Measurements from ENCODE around the gene TACSTD2.
"Not testable (repeated sequence)": the region's sequence is repeated elsewhere in the genome, so short reads cannot be mapped to it uniquely, and the experiment has no call there.

TACSTD2 gene

DNA sequence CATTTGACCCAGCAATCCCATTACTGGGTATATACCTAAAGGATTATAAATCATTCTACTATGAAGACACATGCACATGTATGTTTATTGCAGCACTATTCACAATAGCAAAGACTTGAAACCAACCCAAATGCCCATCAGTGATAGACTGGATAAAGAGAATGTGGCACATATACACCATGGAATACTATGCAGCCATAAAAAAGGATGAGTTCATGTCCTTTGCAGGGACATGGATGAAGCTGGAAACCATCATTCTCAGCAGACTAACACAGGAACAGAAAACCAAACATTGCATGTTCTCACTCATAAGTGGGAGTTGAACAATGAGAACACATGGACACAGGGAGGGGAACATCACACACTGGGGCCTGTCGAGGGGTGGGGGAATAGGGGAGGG is 13.3 kb downstream of the TACSTD2 start:
- DNase-seq (ENCODE audit: low read depth): not testable (repeated sequence)

DNA sequence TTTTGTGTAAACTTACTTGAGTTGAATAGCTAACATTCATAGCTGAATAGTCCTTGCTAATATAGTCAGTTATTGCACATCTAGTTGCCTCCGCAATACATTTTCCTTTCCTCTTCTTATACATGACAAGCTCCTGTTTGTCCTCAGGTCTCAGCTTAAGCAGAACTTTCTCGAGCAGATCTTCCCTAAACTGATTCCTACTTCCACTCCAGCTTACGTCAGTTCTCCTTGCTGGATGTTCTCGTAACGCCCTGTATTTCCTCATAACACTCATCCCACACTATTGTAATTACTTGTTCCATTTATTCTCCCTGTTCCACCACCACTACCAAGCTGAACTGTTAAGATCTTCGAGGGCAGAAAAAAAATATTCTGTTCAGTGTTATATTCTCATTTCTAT is 15.4 kb downstream of the TACSTD2 start:
- DNase-seq (ENCODE audit: low read depth): no peak

DNA sequence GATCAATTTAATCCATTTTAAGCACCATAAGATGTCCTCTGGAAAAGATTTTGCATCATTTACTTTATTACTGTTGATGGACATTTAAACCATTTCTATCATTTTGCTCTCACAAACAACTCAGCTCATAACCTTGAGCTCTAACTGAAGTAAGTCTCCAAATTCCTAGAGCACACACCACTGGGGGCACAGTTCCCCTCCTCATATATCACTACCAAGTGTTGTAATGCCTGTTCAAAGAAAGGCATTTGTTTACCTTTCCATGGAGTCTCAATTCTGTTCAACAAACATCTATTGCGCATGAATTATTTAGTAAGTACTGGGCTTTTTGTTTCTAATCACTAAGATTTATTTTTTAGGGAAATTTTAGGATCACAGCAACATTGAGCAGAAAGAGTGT is 21.7 kb downstream of the TACSTD2 start:
- DNase-seq (ENCODE audit: low read depth): no peak

DNA sequence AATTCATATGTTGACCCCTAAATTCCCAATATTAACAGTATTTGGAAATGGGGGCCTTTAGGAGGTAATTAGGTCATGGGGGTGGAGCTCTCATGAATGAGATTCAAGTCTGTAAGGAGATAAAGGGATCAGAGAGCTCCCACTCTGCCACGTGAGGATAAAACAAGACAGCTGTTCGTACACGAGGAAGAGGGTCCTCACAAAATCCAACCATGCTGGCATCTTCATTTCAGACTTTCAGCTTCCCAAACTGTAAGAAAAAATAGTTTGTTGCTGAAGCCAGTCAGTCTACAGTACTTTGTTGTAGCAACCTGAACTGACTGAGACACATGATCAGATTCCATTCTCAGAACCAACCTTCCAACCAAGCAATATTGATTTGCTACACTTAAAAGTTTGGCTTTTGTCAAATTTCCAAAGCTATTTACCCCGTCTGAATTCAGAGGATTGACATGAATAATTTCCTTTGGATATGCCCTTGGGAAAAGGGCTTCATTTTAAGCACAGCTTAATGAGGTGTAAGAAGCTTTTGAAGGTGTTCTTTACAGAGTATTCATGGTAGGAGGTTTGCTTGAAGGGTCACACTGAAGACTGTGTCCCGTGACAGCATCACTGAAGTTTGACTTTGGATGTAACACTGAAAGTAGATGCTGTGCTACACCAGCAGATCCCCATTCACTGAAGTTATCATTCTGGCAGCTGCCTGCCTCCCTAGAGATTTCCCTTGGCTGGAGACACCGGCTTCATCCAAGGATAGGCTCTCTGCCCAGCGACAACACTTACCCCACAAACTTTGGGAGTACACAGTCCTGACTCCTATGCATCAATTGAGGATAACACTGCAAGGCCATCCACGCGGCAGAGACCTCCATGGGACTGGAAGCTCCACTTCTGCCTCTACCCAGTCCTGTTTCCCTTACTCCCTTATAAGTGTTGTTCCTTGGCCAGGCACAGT is 25.6 kb downstream of the TACSTD2 start:
- DNase-seq (ENCODE audit: low read depth): no peak

DNA sequence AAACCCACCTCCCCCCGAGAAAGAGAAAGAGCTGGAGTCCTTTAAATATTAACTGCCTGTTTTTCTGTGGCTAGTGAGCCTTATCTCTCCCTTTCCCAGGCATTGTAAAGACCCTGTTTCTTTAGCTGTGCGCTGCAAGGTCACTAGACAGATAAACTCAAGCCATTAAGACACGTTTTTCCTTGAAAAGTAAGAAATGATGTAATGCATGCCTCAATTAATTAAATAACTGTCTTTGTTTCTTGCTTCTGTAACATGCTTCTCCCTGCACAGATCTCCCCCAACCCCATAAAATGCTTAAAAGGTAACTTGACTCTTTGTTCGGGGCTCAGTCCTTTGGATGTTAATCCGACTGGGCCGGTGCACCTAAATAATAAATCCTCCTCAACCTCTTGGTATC is 27.8 kb downstream of the TACSTD2 start:
- DNase-seq (ENCODE audit: low read depth): not testable (repeated sequence)

DNA sequence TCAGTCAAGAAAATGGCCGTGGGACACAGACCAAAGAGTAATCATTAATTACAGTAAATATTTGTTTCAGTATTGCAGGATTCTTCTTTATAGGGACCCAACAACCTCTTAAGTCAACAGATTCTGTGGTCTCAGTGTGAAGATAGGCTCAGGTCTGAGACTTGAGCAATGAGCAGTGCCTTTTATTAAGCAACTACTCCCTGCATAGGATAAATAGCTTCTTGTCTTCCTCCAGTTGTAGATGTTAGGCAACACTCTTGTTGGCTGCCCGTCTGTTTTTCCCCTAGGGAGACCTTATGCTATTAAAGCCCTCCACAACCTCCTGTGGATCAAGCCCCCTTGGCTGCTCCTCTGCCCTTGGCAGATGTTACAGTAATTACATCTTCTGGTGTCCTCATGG is 28.7 kb downstream of the TACSTD2 start:
- no peak for DNase-seq (ENCODE audit: low read depth)

DNA sequence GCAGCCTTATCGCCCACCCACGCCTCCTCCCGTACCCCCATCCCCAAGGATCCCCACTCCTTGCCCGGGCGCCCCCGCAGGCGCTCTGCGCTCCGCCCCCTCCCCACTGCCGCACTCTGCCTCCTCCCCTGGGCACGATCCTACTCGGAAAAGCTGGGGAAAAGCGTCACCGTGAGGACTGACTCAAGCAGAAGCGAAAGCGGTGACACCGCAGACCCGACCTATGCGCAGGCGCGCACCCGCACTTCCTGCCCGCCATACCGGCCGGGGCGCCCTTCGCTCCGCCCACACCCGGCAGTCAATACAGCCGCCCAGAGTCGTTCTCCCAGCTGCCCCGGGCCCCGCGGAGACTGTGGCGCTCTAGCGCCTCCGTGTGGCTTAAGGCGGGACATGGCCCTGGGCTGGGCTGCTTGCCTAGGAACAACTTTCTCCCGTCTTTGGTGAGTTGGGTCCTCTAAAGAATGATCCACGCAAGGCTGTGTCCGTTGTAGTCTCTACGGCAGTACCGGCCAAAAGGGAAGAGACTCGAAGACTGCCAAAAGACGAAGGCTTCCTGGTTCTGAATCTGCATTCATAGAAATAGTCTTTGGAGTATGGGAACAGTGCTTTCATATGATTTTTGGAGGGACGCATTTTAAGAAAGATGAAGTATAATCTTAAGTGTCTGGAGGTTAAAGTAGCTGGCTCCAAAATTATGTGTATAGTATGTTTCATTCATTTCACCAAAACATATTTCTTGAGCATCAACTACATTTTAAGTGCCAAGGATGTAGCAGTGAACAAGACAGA is 30.3 kb downstream of the TACSTD2 start, which contains the start of gene OMA1:
Gene OMA1 (minus strand): TSS at position 207 of the 789 bp plus-strand sequence. CDS start 7,432 bp downstream, outside the sequence.
- DNase-seq (ENCODE audit: low read depth): peak; percentile 92

DNA sequence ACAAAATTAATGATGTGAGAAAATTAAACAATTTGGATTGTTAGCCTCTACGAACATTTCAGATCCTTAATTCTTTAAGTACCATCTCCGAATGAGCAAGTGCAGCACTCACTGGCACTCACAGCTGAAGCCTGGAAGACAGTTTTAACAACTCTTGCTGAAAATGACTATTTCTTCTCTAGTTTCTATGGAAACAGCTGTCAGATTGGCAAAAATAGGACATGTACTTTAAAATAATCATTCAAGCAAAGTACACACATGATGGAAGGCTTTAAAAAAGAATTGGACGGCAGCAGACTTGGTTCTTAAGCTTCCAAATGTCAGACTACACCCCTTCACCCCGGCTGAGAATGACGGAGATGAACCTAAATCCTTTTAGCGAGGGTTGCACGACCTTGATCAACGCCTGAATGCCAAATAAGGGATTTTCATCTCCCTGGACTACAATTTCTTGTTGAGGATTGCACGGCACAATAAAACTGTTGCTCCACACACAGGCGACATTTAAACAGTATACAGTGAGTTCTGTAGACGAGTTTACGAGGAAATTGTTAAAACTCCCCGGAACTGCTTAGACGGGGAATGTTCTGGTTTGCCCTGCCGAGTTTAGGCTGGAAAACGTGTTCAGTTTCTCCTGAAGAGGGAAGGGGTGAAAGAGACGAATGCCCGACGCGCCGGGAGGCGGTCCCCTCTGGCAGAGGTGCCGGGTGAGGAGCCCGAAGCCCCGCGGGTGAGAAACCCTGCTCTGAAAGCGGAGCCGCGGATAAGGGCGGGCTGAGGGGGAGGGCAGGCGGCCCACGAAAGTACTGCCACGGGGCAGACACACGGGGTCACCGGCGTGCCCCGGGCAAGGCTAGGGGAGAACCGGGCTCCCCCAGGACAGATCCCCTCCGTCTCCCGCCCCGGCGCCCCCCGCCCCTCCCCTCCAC is 31.2 kb downstream of the TACSTD2 start:
- peak; percentile 57 for DNase-seq (ENCODE audit: low read depth)

DNA sequence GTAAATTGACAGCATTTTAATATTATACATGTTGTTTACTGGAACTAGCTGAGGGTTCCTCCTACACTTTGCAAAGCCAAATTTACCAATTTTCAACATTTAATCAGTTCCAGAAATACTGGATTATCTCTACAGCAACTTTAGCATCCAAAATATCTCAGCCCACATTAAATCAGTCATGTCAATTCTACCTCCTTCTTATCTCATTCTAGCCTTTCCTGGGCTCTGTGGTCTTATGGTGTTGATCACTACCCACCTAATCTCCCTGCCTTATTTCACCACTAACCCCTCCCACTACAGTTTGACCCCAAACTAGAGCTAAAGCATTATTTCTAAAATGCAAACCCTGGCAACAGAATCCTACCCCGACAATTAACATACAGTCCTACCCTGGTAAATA is 33.8 kb downstream of the TACSTD2 start:
- no peak for DNase-seq (ENCODE audit: low read depth)

DNA sequence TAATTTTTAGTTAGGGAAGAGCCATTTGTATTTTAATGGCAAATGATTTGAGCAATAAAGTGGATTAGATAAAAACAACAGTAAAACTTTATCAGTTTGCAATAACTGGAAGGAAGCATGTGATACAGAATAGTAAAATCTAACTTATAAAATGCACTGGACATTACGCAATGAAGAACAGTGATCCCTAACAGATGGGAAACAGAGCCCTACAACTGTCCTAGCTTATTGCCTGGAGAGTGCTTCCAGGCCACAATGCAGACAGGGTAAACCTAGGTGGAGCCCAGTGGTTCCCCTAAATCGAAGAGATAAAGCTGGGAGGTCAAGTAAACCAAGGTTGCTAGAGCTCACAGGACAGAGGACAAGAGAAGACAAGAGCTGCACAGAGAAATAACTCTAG is 37.5 kb downstream of the TACSTD2 start:
- DNase-seq (ENCODE audit: low read depth): no peak

DNA sequence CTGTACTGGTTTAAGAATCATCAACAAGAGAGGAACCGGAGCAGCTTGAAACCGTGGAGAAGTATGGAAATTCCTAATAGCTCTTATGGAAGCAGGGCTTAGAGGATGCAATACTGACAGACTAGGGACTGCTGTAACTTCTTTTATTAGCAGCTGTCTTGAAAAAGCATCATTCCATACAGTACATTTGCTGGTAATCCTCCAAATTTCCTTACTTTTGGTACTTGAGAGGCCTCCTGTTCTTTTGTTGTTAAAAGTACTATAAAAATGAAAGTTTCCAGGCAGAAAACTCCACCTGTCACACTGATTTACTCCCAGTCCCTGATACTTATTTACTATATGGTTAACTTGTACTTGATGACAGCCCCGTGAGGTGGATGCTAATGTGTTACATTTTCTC is 38.2 kb downstream of the TACSTD2 start:
- DNase-seq (ENCODE audit: low read depth): no peak

DNA sequence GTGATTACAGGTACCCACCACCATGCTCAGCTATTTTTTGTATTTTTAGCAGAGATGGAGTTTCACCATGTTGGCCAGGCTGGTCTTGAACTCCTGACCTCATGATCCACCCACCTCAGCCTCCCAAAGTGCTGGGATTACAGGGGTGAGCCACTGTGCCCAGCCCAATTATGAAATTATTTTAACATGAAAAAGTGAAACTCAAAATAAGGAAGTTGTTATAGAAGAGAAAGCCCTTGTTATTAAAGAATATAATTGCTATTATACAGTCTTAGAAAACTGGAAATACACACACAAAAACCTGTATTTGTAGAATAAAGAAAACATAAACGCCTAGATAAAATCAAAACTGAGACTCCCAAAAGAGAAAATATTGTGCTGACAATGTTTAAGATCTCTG is 45.2 kb downstream of the TACSTD2 start:
- DNase-seq (ENCODE audit: low read depth): not testable (repeated sequence)

DNA sequence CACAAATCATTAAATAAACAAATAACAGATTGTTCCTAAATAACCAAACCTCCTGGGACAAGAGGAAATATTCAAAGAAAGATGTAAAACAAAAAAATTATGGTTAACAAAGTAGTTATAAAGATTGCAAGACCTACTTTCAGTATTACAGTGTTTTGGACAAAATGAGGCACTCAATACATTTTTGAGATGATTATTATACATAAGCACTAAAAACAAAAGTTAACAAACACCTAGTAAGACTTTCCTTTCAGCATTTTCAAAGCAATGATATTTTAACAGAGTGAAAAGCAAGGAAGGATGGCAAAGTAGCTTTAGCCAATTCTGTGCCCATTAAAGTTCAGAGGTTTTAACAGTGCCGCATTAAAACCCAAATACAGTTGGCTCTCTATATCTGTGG is 47.8 kb downstream of the TACSTD2 start:
- no peak for DNase-seq (ENCODE audit: low read depth)

DNA sequence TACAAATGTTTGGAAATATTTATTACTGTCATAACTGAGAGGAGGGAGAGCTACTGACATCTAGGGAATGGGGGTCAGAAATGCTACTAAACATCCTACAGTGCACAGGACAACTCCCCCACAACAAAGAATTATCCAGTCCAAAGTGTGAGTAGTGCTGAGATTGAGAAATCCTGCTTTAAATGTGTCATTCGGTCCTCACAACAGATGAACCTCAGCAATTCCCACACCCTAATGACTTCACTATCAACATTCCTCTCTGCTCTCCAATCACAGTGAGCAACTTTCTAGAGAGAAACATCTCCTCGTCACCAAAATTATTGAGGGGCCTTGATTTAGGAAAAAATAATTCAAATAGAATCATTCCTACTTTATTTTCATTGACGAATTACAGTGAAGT is 48.5 kb downstream of the TACSTD2 start:
- peak; percentile 67 for DNase-seq (ENCODE audit: low read depth)
